Activated CD8-positive, alpha-beta memory T cell treated with anti-CD3 and anti-CD28 coated beads, Interleukin-2, amount 10 ng/mL, durations not matched to agents 7 days and 5 days (primary cell): Measurements from ENCODE around the gene CD6. TPM values are rescaled to one million over a fixed set of nuclear protein-coding genes. Genes with fewer than 3 reads are reported as not detected.

ENCODE experiments used
- ATAC-seq: fragments of 150-1000 bp; cut with Tn5 transposase; one replicate; pipeline ENCODE4 v1.10.0; 2021; ENCODE audit warnings: moderate library complexity
- CTCF ChIA-PET: fragments of 350-600 bp; sonication (Branson Sonifier 250); formaldehyde crosslinking; loops from one replicate; lab custom pipeline; 2021; ENCODE audit warnings: antibody characterized with exemption; lab: Charles Lee
- DNase-seq: peaks from one replicate; pipeline ENCODE4 v3.0.0-alpha.2; 2020
- H3K27ac Mint-ChIP-seq: one replicate; pipeline ENCODE4 v1.8.0; 2021; ENCODE audit warnings: mild to moderate bottlenecking, mixed read lengths
- H3K27me3 Mint-ChIP-seq: one replicate; pipeline ENCODE4 v1.8.0; 2021; ENCODE audit warnings: mixed read lengths
- H3K36me3 Mint-ChIP-seq: one replicate; pipeline ENCODE4 v1.8.0; 2021; ENCODE audit warnings: mild to moderate bottlenecking, mixed read lengths
- H3K4me1 Mint-ChIP-seq: one replicate; pipeline ENCODE4 v1.8.0; 2021; ENCODE audit warnings: mixed read lengths
- H3K4me3 Mint-ChIP-seq: one replicate; pipeline ENCODE4 v1.8.0; 2021; ENCODE audit warnings: mild to moderate bottlenecking, moderate library complexity, mixed read lengths
- H3K9me3 Mint-ChIP-seq: one replicate; pipeline ENCODE4 v1.8.0; 2022; ENCODE audit warnings: low read depth, mixed read lengths
- total RNA-seq, 2 experiments: library from RNA; stranded (reverse); gene quantifications; one replicate each; pipeline ENCODE4 v1.2.3, GENCODE V29; 2021

Gene CD6
- total RNA-seq, 2 experiments from 2014 or later = 152 to 181 TPM

DNA sequence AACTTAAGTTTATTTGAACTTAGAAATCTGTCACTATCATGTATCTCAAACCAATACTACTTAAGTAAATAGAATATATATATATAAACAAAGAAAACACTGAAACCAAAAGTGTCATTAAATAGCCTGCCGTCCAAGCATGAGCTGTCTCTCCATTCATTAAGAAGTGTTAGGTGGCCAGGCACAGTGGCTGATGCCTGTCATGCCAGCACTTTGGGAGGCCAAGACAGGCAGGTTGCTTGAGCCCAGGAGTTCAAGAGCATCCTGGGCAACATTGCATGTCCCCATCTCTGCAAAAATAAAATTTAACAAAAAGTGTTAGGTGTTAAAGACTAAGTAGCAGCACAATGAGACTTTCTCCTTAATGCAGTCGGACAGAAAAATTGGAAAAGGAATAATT is 14.0 kb downstream of the CD6 start:
- no peak for ATAC-seq
- Mint-ChIP-seq H3K4me3 (peak overlapping the region; percentile 67), H3K4me1 (peaks cover 91% of the 10 kb centered on the region), H3K9me3 (no peaks in the 10 kb centered on the region), H3K36me3 (peaks cover 39% of the 10 kb centered on the region), H3K27ac (peak overlapping the region; percentile 89), H3K27me3 (no peaks in the 10 kb centered on the region)
- CTCF ChIA-PET = interaction anchor here (1.0 to 2.1 kb wide), 5 partner anchors 13 to 86 kb away, joined by 3 to 6 read pairs (median 5); partner anchors contain the start of gene TMEM109
- no peak for DNase-seq

DNA sequence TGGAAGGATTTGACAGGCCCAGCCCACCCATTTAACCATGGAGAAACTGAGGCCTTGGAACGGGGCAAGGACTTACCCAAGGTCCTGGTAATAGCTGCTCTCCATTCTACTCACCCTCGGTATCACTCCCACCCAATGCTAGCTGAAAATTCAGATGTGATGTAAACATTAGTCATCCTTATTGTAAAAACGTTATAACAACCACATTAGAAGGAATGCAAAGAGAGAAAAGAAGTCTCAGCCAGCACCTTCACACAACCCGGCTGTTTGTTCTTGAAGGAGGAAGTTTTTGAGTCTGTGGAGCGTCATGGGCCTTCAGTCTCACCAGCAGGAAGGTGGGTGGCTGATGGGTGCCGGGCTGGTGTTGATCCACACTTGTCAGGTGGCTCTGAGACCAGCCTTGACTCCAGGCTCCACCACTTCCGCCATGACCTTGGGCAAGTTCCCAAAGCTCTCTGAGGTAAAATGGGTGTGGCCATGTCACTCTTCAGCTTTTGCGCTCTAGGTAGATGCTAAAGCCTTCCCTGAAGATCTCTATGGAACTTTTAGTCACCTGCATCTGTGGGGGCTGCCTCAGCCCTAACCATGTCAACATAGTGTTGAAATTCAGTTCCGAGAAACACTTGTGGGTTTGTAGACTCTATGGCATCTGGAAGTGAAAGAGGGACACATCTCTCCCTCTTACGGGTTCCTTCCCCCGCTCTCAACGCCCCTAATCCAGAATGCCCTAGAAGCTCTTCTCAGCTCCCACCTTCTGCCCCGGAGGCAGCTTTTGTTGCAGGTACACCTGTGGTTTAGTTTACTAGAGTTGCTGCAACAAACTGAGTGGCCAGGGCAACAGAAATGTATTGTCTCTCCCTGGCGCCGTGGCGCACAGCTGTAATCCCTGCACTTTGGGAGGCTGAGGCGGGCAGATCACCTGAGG is 14.8 kb downstream of the CD6 start:
- Mint-ChIP-seq H3K27ac (peak overlapping the region; percentile 89), H3K4me3 (peak overlapping the region; percentile 67), H3K4me1 (peaks cover 90% of the 10 kb centered on the region), H3K36me3 (peaks cover 38% of the 10 kb centered on the region), H3K27me3 (no peaks in the 10 kb centered on the region), H3K9me3 (no peaks in the 10 kb centered on the region)
- peak; percentile 93 for DNase-seq
- CTCF ChIA-PET = interaction anchor here (0.9 to 2.1 kb wide), 10 partner anchors 9 to 142 kb away, joined by 3 to 6 read pairs (median 4); partner anchors contain the start of genes CD5 and TMEM109
- ATAC-seq = peak; percentile 77

DNA sequence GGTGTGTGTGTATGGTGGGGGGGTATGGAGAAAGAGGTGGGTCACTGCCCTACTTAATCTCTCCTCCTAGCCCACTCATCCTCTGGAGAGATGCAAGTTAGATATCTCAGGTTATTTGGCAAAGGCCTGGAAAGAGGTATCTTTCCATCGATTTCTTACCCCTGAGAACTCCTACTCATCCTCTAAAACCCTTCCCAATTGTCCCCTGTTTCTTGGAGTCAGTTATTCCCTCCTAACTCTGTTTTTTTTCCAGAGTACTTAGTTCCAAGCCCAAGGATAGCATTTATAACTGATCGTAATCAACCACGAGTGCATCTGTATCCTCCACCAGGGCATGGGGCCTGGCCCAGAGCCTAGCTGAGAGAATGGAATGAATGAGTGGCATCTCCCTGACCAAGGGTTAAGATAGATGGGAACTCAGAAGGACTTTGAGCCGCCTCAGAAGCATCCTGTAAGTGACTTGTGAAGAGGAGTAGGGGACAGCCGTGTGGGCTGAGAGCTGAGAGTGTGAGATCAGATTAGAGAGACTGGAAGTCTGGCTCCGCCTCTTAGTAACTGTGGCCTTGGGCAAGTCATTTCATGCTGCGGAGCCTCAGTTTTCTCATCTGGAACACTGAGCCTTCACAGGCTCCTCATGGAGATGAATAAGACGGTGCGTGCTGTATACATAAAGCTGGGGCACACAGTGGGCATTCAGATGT is 16.2 kb downstream of the CD6 start:
- DNase-seq = peak; percentile 79

DNA sequence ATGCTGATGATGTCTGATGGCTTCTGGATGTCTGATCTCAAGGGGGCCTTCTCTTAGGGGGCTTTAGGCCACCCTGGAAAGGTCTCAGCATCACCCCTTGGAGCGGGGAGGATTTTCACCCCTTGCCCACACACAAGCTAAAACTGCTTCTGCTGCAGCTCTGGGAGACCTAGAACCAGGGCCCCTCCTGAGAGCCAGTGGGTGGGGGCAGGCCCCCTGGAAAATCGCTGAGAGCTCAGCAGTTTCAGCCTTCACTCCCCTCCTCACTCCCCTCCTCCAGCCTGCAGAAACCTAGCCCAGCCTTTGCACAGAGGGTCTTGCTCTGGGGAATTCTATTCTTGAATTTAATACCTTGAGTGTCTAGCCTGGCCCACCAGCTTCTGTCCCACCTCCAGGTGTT is 17.2 kb downstream of the CD6 start:
- Mint-ChIP-seq H3K4me1 (peaks cover 84% of the 10 kb centered on the region), H3K36me3 (peaks cover 44% of the 10 kb centered on the region), H3K27me3 (no peaks in the 10 kb centered on the region), H3K9me3 (no peaks in the 10 kb centered on the region), H3K27ac (peak overlapping the region; percentile 89), H3K4me3 (no peak overlapping the region)
- ATAC-seq = no peak
- no peak for DNase-seq
- CTCF ChIA-PET = interaction anchor here (1.0 kb wide), 1 partner anchor 10 kb away, joined by 3 read pairs; no protein-coding TSS in a partner anchor

More for the DNA sequence above, 16.2 kb downstream of the CD6 start:
- Mint-ChIP-seq H3K9me3 (no peaks in the 10 kb centered on the region), H3K27me3 (no peaks in the 10 kb centered on the region), H3K36me3 (peaks cover 42% of the 10 kb centered on the region), H3K4me1 (peaks cover 84% of the 10 kb centered on the region), H3K27ac (peak overlapping the region; percentile 89), H3K4me3 (peak overlapping the region; percentile 67)
- peak; percentile 65 for ATAC-seq
- CTCF ChIA-PET = interaction anchor here (1.0 to 2.1 kb wide), 2 partner anchors 9 to 84 kb away, joined by 3 to 6 read pairs; no protein-coding TSS in a partner anchor

DNA sequence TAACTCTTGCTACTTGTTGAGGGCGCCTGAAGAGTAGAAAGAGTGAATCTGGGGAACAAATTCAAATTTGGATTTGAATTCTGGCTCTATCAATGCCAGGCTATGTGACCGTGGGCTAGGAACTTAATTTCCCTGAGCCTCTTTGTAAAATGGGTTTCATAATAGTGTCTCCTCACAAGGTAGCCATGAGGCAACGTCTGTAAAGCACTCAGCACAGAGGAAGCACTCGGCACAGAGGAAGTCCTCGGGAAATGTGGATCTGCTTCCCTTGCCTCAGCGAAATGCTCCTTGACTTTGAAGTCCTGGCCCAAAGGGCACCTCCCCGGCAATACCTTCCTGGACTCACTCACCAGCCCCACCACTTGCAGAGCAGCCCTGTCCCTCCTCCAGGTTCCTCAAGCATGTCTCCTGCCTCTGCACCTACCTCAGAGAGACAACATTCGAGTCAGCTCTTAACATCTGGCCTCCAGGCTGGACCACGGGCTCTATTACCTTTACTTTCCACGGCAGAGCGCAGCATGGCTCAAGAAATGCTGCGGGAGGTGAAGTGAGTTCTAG is 17.7 kb downstream of the CD6 start:
- no peak overlapping the region for H3K4me3 Mint-ChIP-seq
- DNase-seq (no peak), ATAC-seq (no peak)

DNA sequence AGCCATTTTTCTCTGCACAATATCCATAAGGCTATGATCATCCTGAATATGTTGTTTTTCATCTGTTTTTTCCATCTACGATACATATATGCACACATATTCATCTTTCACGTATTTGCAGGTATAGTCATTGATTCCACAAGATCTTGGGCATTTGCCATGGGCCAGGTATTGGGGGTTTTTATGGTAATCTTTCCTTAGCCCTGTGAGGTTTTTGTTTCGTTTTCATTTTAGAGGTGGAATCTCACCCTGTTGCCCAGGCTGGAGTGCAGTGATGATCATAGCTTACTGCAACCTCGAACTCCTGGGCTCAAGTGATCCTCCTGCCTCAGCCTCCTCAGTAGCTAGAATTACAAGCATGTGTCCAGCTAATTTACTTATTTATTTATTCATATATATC is 20.0 kb downstream of the CD6 start:
- DNase-seq (no peak), ATAC-seq (peak; percentile 29)
- Mint-ChIP-seq H3K9me3 (no peaks in the 10 kb centered on the region), H3K4me3 (peak overlapping the region; percentile 29), H3K27ac (peak overlapping the region; percentile 60), H3K36me3 (peaks cover 54% of the 10 kb centered on the region), H3K4me1 (peaks cover 80% of the 10 kb centered on the region), H3K27me3 (no peaks in the 10 kb centered on the region)
- CTCF ChIA-PET = interaction anchor here (1.6 kb wide), 1 partner anchor 9 kb away, joined by 4 read pairs; no protein-coding TSS in a partner anchor

More for the DNA sequence above, 17.7 kb downstream of the CD6 start:
- Mint-ChIP-seq H3K27me3 (no peaks in the 10 kb centered on the region), H3K36me3 (peaks cover 44% of the 10 kb centered on the region), H3K27ac (peak overlapping the region; percentile 89), H3K9me3 (no peaks in the 10 kb centered on the region), H3K4me1 (peaks cover 84% of the 10 kb centered on the region)
- CTCF ChIA-PET = no interaction called here

DNA sequence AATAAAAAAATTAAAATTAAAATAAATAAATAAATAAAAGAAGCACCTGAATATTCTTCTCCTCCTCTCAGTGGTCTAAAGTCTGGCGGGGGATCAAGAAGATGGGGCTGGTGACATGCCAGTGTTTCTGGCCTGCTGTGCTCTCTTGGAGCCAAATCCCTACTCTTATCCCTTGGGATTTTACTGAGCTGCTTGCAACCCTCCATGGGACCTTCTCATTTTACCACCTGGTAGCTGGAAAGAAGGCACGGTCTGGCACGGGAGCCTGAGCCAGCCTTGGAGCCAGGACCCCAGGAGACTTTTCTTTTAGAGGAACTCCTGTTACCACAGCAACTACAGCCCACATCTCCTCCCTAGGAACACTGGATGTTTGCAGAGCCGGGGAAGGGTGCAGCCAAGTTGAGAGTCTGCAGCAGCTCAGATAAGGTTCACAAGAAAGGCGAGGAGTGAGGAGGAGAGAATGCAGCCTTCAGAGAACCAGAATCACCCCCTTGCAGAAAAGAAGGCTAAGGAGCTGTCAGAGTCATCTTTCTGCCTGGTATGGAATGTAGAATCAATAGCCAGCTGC is 21.4 kb downstream of the CD6 start:
- Mint-ChIP-seq H3K4me1 (peaks cover 69% of the 10 kb centered on the region), H3K9me3 (no peaks in the 10 kb centered on the region), H3K27ac (peak overlapping the region; percentile 78), H3K36me3 (peaks cover 53% of the 10 kb centered on the region), H3K27me3 (no peaks in the 10 kb centered on the region), H3K4me3 (no peak overlapping the region)
- ATAC-seq = no peak
- CTCF ChIA-PET = interaction anchor here (1.0 to 1.6 kb wide), 5 partner anchors 10 to 139 kb away, joined by 3 to 4 read pairs (median 3); partner anchors contain the start of gene CD5
- no peak for DNase-seq

DNA sequence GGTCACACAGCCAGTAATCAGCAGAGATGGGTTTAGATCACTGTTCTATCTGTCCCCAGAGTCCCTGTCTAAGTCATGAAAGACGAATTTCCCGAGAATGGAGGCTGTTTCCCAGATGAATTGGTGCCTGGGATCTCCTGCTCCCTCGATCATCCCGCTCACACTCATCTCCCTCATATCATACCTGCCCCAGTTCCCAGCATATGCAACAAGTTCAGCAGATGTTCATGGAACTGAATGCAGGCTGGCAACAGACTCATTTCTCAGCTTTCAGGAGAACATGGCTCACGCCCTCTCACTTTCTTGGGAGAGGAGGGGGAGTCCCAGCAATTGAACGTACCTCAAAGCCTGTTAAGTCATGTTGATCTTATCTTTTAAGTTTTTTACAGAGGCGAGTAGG is 22.1 kb downstream of the CD6 start:
- Mint-ChIP-seq H3K4me3 (peak overlapping the region; percentile 35), H3K36me3 (peaks cover 53% of the 10 kb centered on the region), H3K9me3 (no peaks in the 10 kb centered on the region), H3K4me1 (peaks cover 67% of the 10 kb centered on the region), H3K27me3 (no peaks in the 10 kb centered on the region), H3K27ac (peak overlapping the region; percentile 78)
- DNase-seq = no peak
- ATAC-seq = no peak
- CTCF ChIA-PET = interaction anchor here (1.0 to 1.3 kb wide), 6 partner anchors 12 to 139 kb away, joined by 3 read pairs; partner anchors contain the start of gene CD5

DNA sequence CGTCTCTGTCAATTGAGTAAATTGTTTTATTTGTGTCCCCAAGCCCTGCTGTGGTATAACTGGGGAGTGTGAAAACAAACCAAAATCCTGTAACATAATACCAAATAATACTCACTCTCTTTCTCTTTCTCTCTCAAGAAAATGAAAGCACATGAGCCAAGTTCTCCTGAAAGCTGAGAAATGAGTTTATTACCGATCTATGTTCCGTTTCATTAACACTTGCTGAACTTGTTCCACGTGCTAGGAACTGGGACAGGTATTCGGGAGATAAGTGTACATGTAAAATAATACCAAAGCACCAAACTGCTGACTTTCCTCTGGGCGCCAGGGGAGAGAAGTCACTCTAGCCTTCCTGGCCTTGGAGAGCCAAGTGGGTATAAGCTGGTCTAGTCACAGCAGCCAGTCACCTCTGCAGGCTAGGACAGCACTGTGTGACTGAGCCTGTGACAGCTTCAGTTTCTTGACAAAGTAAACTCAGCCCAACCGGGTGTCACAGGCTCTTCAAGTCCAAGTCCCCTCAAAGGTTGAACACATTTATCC is 23.1 kb downstream of the CD6 start:
- Mint-ChIP-seq H3K4me3 (peak overlapping the region; percentile 45), H3K27ac (peak overlapping the region; percentile 78), H3K4me1 (peaks cover 60% of the 10 kb centered on the region), H3K27me3 (no peaks in the 10 kb centered on the region), H3K9me3 (no peaks in the 10 kb centered on the region), H3K36me3 (peaks cover 49% of the 10 kb centered on the region)
- ATAC-seq (peak; percentile 75), DNase-seq (no peak)
- CTCF ChIA-PET = interaction anchor here (0.8 to 1.6 kb wide), 4 partner anchors 10 to 66 kb away, joined by 3 to 5 read pairs (median 4); no protein-coding TSS in a partner anchor

DNA sequence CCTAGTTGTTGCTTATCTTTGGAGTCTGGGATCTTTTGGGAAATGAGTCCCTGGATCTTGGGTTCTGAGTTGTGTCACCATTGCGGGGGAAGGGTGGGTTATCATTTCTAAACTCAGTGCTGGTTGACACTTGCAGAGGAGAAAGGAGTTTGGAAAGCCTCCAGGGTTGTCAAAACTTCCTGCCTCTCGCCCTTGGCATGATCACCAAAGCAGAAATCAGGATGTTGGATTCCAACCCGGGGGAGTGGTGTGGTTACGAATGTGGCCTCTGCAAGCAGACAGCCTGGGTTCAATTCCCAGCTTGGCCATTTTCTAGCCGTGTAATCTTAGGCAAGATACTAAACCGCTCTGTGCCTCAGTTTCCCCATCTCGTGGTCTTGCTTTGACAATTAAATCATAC is 24.3 kb downstream of the CD6 start:
- ATAC-seq = no peak
- CTCF ChIA-PET = interaction anchor here (0.8 kb wide), 1 partner anchor 8 kb away, joined by 4 read pairs; no protein-coding TSS in a partner anchor

DNA sequence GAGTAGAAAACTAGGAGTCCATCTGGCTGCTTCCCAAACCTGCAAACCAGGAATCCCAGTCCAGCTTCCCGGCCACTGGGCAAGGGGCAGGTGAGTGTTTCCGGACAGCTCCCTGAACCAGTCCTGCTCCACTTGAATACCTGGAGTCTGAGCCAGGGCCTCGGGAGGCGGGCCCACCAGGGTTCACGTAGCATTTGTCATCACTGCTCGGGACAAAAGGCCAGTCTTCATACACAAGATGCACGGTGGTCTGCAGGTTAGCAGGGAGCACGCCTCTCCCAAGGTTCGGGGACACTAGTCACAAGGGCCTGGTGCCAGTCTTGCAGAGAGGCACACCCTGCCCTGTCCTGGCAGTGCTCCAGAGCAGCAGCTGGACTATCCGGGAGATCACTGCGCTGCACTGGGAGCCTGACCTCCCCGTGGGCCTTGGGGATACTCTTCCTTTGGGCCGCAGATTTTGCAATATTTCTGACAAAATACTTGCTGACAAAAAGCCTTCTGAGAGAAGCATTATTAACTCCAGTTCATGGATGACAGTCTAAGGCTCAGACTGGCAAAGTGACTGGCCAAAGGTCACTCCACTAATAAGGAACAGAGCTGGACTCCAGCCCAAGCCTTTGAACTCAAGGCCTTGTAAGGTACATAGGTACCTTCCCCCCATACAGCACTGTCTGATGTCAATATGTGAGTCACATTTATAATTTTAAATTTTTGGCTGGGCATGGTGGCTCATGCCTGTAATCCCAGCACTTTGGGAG is 25.1 kb downstream of the CD6 start:
- DNase-seq = no peak
- peaks cover 46% of the 10 kb centered on the region for H3K4me1 Mint-ChIP-seq
- CTCF ChIA-PET = interaction anchor here (0.8 to 1.6 kb wide), 3 partner anchors 10 to 130 kb away, joined by 3 read pairs; no protein-coding TSS in a partner anchor
- H3K4me3 Mint-ChIP-seq = no peak overlapping the region
- H3K27ac Mint-ChIP-seq = no peak overlapping the region
- peaks cover 46% of the 10 kb centered on the region for H3K36me3 Mint-ChIP-seq
- no peaks in the 10 kb centered on the region for H3K27me3 Mint-ChIP-seq
- H3K9me3 Mint-ChIP-seq = no peaks in the 10 kb centered on the region
- no peak for ATAC-seq

More for the DNA sequence above, 24.3 kb downstream of the CD6 start:
- no peaks in the 10 kb centered on the region for H3K27me3 Mint-ChIP-seq
- no peak overlapping the region for H3K4me3 Mint-ChIP-seq
- peaks cover 50% of the 10 kb centered on the region for H3K4me1 Mint-ChIP-seq
- H3K9me3 Mint-ChIP-seq = no peaks in the 10 kb centered on the region
- H3K27ac Mint-ChIP-seq = peak overlapping the region; percentile 40
- peaks cover 48% of the 10 kb centered on the region for H3K36me3 Mint-ChIP-seq
- no peak for DNase-seq

DNA sequence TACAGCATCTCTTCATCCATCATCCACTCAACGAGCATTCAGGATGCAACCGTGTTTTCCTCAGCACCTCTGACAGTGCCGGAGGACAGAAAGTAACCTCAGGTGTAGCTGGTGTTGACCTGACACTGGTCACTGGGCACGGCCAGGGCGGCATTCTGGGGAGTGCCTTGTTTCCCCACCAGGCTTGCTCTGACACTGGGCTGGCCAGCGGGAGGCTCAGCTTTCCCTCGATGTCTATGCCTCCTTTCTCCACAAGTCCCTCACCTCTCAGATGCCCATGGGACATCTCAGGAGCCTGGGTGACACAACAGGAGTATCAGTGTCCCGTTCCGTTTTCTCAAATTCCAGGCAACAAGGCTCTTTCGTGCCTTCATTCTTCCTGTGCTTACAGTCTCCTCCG is 28.9 kb downstream of the CD6 start:
- DNase-seq (no peak), ATAC-seq (no peak)
- no peaks in the 10 kb centered on the region for H3K27me3 Mint-ChIP-seq
- peaks cover 45% of the 10 kb centered on the region for H3K36me3 Mint-ChIP-seq
- H3K4me3 Mint-ChIP-seq = no peak overlapping the region
- H3K4me1 Mint-ChIP-seq = peaks cover 55% of the 10 kb centered on the region
- CTCF ChIA-PET = no interaction called here
- H3K27ac Mint-ChIP-seq = no peak overlapping the region
- H3K9me3 Mint-ChIP-seq = no peaks in the 10 kb centered on the region
